ENCODE measurements around the gene TMEM69. TPM values are rescaled to one million over a fixed set of nuclear protein-coding genes. Genes with fewer than 3 reads are reported as not detected.
"Not testable (repeated sequence)": the region's sequence is repeated elsewhere in the genome, so short reads cannot be mapped to it uniquely, and the experiment has no call there.

The TMEM69 gene
- total RNA-seq, 1 donor from 2014 or later: 23.1 TPM

DNA sequence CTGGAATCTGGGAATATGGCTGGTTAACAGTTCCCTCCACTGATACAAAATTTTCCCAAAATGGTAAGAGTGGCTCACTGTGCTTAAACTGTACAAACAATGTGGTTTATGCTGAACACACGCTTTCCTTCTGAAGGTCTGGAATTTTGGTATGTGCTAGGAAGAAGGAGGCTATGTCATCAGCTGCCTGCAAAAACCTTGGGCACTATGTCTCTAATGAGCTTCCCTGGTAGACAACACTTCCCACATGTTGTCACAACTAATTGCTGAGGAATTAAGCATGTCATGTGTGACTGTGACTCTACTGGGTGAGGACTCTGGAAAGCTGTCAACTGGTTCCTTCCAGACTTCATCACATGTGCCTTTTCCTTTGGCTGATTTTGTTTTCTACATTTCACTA, 33.2 kb downstream of the TMEM69 start:
- Mint-ChIP-seq H3K27me3 (ENCODE audit: unreplicated experiment) (no peaks in the 10 kb centered on the region), H3K4me3 (ENCODE audit: unreplicated experiment) (no peak overlapping the region), H3K4me1 (ENCODE audit: unreplicated experiment) (peaks cover 31% of the 10 kb centered on the region), H3K27ac (ENCODE audit: unreplicated experiment) (peak overlapping the region; percentile 82), H3K9me3 (ENCODE audit: unreplicated experiment) (no peaks in the 10 kb centered on the region), H3K36me3 (ENCODE audit: unreplicated experiment) (peaks cover 8% of the 10 kb centered on the region)
- TF ChIP-seq, protein P1, sequence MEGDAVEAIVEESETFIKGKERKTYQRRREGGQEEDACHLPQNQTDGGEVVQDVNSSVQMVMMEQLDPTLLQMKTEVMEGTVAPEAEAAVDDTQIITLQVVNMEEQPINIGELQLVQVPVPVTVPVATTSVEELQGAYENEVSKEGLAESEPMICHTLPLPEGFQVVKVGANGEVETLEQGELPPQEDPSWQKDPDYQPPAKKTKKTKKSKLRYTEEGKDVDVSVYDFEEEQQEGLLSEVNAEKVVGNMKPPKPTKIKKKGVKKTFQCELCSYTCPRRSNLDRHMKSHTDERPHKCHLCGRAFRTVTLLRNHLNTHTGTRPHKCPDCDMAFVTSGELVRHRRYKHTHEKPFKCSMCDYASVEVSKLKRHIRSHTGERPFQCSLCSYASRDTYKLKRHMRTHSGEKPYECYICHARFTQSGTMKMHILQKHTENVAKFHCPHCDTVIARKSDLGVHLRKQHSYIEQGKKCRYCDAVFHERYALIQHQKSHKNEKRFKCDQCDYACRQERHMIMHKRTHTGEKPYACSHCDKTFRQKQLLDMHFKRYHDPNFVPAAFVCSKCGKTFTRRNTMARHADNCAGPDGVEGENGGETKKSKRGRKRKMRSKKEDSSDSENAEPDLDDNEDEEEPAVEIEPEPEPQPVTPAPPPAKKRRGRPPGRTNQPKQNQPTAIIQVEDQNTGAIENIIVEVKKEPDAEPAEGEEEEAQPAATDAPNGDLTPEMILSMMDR (IDR thresholded peaks at IDR 0.05): no peak
- DNase-seq (ENCODE audit: extremely low spot score, unreplicated experiment): no peak

DNA sequence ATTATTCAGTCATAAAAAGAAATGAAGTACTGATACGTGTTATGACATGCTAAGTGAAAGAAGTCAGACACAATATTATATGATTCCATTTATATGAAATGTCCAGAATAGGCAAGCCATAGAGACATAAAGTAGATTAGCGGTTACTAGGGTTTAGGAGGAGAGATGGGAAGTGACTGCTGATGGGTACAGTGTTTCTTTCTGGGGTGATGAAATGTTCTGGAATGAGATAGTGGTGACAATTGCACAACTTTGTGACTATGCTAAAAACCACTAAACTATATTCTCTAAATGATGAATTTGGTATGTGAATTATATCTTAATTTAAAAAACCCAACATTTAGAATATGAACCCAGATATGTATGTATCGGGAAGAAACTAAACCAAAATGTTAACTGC, 34.8 kb downstream of the TMEM69 start:
- Mint-ChIP-seq H3K4me3 (ENCODE audit: unreplicated experiment) (no peak overlapping the region), H3K27ac (ENCODE audit: unreplicated experiment) (peak overlapping the region; percentile 33), H3K4me1 (ENCODE audit: unreplicated experiment) (peaks cover 24% of the 10 kb centered on the region), H3K9me3 (ENCODE audit: unreplicated experiment) (no peaks in the 10 kb centered on the region), H3K27me3 (ENCODE audit: unreplicated experiment) (no peaks in the 10 kb centered on the region), H3K36me3 (ENCODE audit: unreplicated experiment) (peaks cover 3% of the 10 kb centered on the region)
- TF ChIP-seq, protein P1 (IDR thresholded peaks at IDR 0.05): no peak
- DNase-seq (ENCODE audit: extremely low spot score, unreplicated experiment): no peak

DNA sequence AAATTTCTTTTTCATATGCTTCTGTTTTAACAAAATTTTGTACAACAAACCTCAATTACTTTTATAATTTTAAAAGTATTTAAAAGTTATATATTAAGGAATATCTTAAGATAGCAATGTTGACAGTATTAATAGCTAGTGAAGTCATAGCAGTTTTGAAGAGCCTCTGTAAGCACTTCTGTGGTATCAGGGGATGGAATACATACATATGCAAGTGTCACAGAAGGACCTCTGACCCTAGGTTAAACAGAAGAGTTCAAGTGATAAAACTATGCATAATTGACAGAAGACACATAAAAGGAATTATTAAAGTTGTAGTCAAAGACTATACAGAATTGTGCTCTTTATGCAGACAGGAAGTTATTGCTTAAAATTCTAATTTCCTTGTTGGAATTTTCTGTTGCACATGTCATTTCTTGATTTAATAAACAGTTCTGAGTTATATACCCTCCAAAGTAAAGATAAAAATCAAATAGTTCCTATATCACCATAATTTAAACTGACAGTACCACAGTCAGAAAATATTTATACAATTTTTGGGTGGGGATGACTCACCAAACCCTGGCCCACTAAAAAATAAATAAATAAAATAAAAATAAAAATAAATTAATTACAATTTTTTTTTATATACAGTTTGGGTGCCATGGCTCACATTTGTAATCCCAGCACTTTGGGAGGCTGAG, 35.4 kb downstream of the TMEM69 start:
- no peak for DNase-seq (ENCODE audit: extremely low spot score, unreplicated experiment)
- H3K27ac Mint-ChIP-seq (ENCODE audit: unreplicated experiment): no peak overlapping the region
- no peaks in the 10 kb centered on the region for H3K9me3 Mint-ChIP-seq (ENCODE audit: unreplicated experiment)
- peaks cover 24% of the 10 kb centered on the region for H3K4me1 Mint-ChIP-seq (ENCODE audit: unreplicated experiment)
- H3K4me3 Mint-ChIP-seq (ENCODE audit: unreplicated experiment): no peak overlapping the region
- TF ChIP-seq, protein P1 (IDR thresholded peaks at IDR 0.05): no peak
- peaks cover 3% of the 10 kb centered on the region for H3K36me3 Mint-ChIP-seq (ENCODE audit: unreplicated experiment)
- H3K27me3 Mint-ChIP-seq (ENCODE audit: unreplicated experiment): no peaks in the 10 kb centered on the region

DNA sequence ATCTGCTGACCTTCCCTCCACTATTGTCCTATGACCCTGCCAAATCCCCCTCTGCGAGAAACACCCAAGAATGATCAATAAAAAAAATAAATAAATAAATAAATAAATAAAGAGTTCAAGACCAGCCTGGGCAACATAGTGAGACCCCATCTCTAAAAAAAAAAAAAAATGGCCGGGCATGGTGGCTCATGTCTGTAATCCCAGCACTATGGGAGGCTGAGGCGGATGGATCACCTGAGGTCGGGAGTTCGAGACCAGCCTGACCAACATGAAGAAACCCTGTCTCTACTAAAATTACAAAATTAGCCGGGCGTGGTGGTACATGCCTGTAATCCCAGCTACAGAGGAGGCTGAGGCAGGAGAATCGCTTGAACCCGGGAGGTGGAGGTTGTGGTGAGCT, 38.0 kb downstream of the TMEM69 start:
- not testable (repeated sequence) for H3K9me3 Mint-ChIP-seq (ENCODE audit: unreplicated experiment); DNase-seq (ENCODE audit: extremely low spot score, unreplicated experiment); H3K27me3 Mint-ChIP-seq (ENCODE audit: unreplicated experiment); H3K4me3 Mint-ChIP-seq (ENCODE audit: unreplicated experiment); H3K27ac Mint-ChIP-seq (ENCODE audit: unreplicated experiment); H3K36me3 Mint-ChIP-seq (ENCODE audit: unreplicated experiment)
- peaks cover 19% of the 10 kb centered on the region for H3K4me1 Mint-ChIP-seq (ENCODE audit: unreplicated experiment)

DNA sequence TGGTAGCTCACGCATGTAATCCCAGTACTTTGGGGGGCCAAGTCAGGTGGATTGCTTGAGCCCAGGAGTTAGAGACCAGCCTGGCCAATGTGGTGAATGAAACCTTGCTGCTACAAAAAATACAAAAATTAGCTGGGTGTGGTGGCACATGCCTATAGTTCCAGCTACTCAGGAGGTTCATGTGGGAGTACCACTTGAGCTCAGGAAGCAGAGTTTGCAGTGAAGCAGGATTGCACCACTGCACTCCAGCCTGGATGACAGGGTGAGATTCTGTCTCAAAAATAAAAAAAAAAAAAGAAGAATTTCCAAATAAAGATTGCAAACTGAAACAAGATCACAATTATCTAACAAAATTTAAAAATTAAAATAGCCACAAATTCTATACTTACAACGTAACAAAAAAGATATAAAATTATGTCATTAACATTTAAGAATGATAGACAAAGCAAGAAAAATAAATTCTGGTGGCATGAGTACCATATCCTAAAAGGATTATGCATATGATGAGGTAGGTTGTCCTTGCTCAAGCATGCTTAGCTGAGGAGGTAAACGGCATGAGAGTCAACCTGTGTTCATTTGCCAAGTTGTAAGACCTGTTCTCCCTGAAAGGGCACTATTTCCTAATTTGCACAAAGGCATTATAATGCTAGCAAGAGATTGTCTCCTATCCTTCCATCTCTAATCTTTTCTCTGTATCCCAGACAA, 42.2 kb downstream of the TMEM69 start:
- DNase-seq (ENCODE audit: extremely low spot score, unreplicated experiment): no peak
- peaks cover 6% of the 10 kb centered on the region for H3K4me1 Mint-ChIP-seq (ENCODE audit: unreplicated experiment)
- TF ChIP-seq, protein P1 (IDR thresholded peaks at IDR 0.05): no peak
- H3K4me3 Mint-ChIP-seq (ENCODE audit: unreplicated experiment): no peak overlapping the region
- peaks cover 5% of the 10 kb centered on the region for H3K36me3 Mint-ChIP-seq (ENCODE audit: unreplicated experiment)
- H3K27me3 Mint-ChIP-seq (ENCODE audit: unreplicated experiment): no peaks in the 10 kb centered on the region
- H3K27ac Mint-ChIP-seq (ENCODE audit: unreplicated experiment): no peak overlapping the region
- H3K9me3 Mint-ChIP-seq (ENCODE audit: unreplicated experiment): no peaks in the 10 kb centered on the region

Data from osteocyte (in vitro differentiated cells).